Astrocyte (in vitro differentiated cells and primary cell): ENCODE measurements around the gene VCX. TPM values are rescaled to one million over a fixed set of nuclear protein-coding genes. Genes with fewer than 3 reads are reported as not detected.

Source experiments
- DNase-seq: peaks from one replicate; pipeline ENCODE4 v3.0.0-alpha.2; 2010; ENCODE audit warnings: low read depth
- FAIRE-seq: peaks from 2 replicates; lab custom pipeline; 2011; peaks lifted over from hg19 to GRCh38; lab: Jason Lieb, UNC
- H2AFZ ChIP-seq: 2 replicates; pipeline ENCODE4 v1.6.0; 2012; ENCODE audit warnings: low read depth, low read length, inconsistent platforms
- H3K27ac ChIP-seq: 2 replicates; pipeline ENCODE4 v1.5.1; 2011; ENCODE audit warnings: low read depth, low read length, inconsistent platforms
- H3K27me3 ChIP-seq: 2 replicates; pipeline ENCODE4 v1.6.0; 2011; ENCODE audit warnings: low read length, inconsistent platforms; ENCODE audit not compliant: insufficient read depth
- H3K36me3 ChIP-seq: 2 replicates; pipeline ENCODE4 v1.5.1; 2011; ENCODE audit warnings: low read length, inconsistent platforms; ENCODE audit not compliant: insufficient read depth
- H3K4me1 ChIP-seq: 2 replicates; pipeline ENCODE4 v1.5.1; 2011; ENCODE audit warnings: low read length, inconsistent platforms; ENCODE audit not compliant: insufficient read depth
- H3K4me2 ChIP-seq: 2 replicates; pipeline ENCODE4 v1.6.0; 2012; ENCODE audit warnings: low read length, inconsistent platforms
- H3K4me3 ChIP-seq: 2 replicates; pipeline ENCODE4 v1.5.1; 2011; ENCODE audit warnings: low read depth, mild to moderate bottlenecking, low read length, inconsistent platforms; ENCODE audit not compliant: insufficient read depth
- H3K79me2 ChIP-seq: 2 replicates; pipeline ENCODE4 v1.6.0; 2012; ENCODE audit warnings: mild to moderate bottlenecking, low read length, inconsistent platforms; ENCODE audit not compliant: insufficient read depth
- H3K9ac ChIP-seq: 2 replicates; pipeline ENCODE4 v1.6.0; 2012; ENCODE audit warnings: mild to moderate bottlenecking, low read length, inconsistent platforms
- H3K9me3 ChIP-seq: 2 replicates; pipeline ENCODE4 v1.5.1; 2012; ENCODE audit warnings: low read depth, mild to moderate bottlenecking, low read length, inconsistent platforms; ENCODE audit not compliant: insufficient read depth
- H4K20me1 ChIP-seq: 2 replicates; pipeline ENCODE4 v1.6.0; 2012; ENCODE audit warnings: low read length, inconsistent platforms; ENCODE audit not compliant: insufficient read depth
- H3K27ac Mint-ChIP-seq: one replicate; pipeline ENCODE4 v1.8.0; 2021; ENCODE audit warnings: mild to moderate bottlenecking, mixed read lengths; ENCODE audit not compliant: unreplicated experiment
- H3K27me3 Mint-ChIP-seq: one replicate; pipeline ENCODE4 v1.8.0; 2021; ENCODE audit warnings: low read depth, mixed read lengths; ENCODE audit not compliant: unreplicated experiment
- H3K36me3 Mint-ChIP-seq: one replicate; pipeline ENCODE4 v1.8.0; 2021; ENCODE audit warnings: low read depth, mixed read lengths; ENCODE audit not compliant: unreplicated experiment
- H3K4me1 Mint-ChIP-seq: one replicate; pipeline ENCODE4 v1.8.0; 2021; ENCODE audit warnings: low read depth, mixed read lengths; ENCODE audit not compliant: unreplicated experiment
- H3K4me3 Mint-ChIP-seq: one replicate; pipeline ENCODE4 v1.8.0; 2021; ENCODE audit warnings: mild to moderate bottlenecking, moderate library complexity, mixed read lengths; ENCODE audit not compliant: unreplicated experiment
- H3K9me3 Mint-ChIP-seq: one replicate; pipeline ENCODE4 v1.8.0; 2021; ENCODE audit warnings: mild to moderate bottlenecking, mixed read lengths; ENCODE audit not compliant: unreplicated experiment
- CTCF ChIP-seq: IDR thresholded peaks from 2 replicates; pipeline ENCODE4 v1.5.1; 2011; ENCODE audit warnings: low read depth, mild to moderate bottlenecking, inconsistent platforms, low read length, moderate library complexity; ENCODE audit not compliant: insufficient read depth
- EZH2 ChIP-seq: IDR thresholded peaks from 2 replicates; pipeline ENCODE4 v1.6.1; 2012; ENCODE audit warnings: mild to moderate bottlenecking, low read length, inconsistent platforms; ENCODE audit not compliant: insufficient read depth
- total RNA-seq: library from RNA; stranded (reverse); gene quantifications from 2 replicates; pipeline ENCODE4 v1.2.1, GENCODE V29; 2021

VCX gene
- total RNA-seq, 1 donor from 2014 or later, result not detected

DNA sequence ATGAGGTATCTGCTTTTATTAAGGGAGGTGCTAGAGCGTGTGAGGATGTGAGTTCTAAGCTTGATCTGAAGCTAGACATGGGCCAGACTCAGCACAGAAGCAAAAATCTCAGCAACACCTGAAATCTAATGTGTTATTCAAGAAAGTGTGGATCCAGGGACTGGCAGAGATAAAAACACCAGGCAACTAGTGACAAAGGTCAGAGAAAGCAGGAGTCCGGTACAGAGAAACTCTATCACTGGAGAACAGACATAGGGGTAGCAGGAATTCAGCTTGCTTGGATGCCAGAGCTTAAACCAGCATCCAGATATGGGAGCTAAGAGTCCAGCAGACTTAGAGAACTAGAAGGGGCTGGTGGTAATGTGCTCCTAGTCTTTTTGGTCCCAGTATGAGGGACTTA lies 34.0 kb downstream of the VCX start:
- H3K27ac ChIP-seq, result no peak overlapping the region
- Mint-ChIP-seq H3K27ac (no peak overlapping the region), H3K36me3 (no peaks in the 10 kb centered on the region), H3K4me3 (no peak overlapping the region), H3K4me1 (no peaks in the 10 kb centered on the region), H3K27me3 (no peaks in the 10 kb centered on the region), H3K9me3 (no peaks in the 10 kb centered on the region)
- no peaks in the 10 kb centered on the region for H3K27me3 ChIP-seq
- DNase-seq (no peak), FAIRE-seq (no peak)
- no peaks in the 10 kb centered on the region for H3K4me1 ChIP-seq
- no peak overlapping the region for H2AFZ ChIP-seq
- no peak overlapping the region for H3K4me2 ChIP-seq
- no peaks in the 10 kb centered on the region for H4K20me1 ChIP-seq
- TF ChIP-seq CTCF, result no peak
- TF ChIP-seq EZH2, result no peak
- H3K9me3 ChIP-seq, result no peaks in the 10 kb centered on the region
- no peaks in the 10 kb centered on the region for H3K36me3 ChIP-seq
- H3K9ac ChIP-seq, result no peak overlapping the region
- H3K79me2 ChIP-seq, result no peaks in the 10 kb centered on the region
- H3K4me3 ChIP-seq, result no peak overlapping the region

DNA sequence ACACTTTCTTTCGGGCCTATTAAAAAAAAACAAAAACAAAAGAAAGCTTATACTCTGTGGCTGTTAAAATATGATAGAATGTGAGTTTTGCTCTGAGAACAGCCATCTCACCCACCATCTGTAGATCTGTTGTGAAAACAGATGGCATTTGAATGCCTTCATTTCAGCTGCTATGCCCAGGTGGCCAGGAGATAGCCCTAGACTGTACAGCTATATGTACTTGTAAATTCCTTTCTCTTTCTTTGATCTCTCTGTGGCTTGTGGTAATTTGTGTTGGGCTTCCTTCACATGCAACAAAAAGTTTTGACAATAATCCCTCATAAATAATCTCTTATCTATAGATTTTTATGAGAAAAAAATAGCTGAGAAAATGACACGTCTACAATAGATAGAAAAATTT lies 46.2 kb downstream of the VCX start:
- H3K4me1 Mint-ChIP-seq, result peaks cover 2% of the 10 kb centered on the region
- FAIRE-seq, result no peak

DNA sequence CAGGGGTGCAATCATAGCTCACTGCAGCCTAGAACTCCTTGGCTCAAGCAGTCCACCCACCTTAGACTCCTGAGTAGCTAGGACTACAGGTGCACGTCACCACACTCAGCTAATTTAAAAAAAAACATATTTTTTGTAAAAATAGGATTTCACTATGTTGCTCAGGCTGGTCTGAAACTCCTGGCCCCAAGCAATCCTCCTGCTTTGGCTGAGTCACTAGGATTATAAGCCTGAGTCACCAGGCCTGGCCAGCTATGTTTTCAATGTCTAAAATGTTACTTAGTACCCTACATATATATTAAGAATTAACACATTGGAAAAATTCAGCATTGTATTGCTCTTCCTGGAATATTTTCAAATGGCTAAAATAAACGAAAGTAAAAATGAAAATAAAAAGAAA lies 46.7 kb downstream of the VCX start:
- no peak overlapping the region for H3K4me3 Mint-ChIP-seq
- H3K4me2 ChIP-seq, result no peak overlapping the region
- H3K9me3 Mint-ChIP-seq, result no peaks in the 10 kb centered on the region
- TF ChIP-seq EZH2, result no peak
- TF ChIP-seq CTCF, result no peak
- H3K27me3 Mint-ChIP-seq, result no peaks in the 10 kb centered on the region
- no peak overlapping the region for H2AFZ ChIP-seq
- H3K36me3 Mint-ChIP-seq, result no peaks in the 10 kb centered on the region
- H3K27ac Mint-ChIP-seq, result no peak overlapping the region
- FAIRE-seq (no peak), DNase-seq (no peak)
- H3K27ac ChIP-seq, result no peak overlapping the region
- H3K79me2 ChIP-seq, result no peaks in the 10 kb centered on the region
- no peaks in the 10 kb centered on the region for H3K4me1 ChIP-seq
- no peaks in the 10 kb centered on the region for H3K9me3 ChIP-seq
- H3K27me3 ChIP-seq, result no peaks in the 10 kb centered on the region
- no peaks in the 10 kb centered on the region for H3K36me3 ChIP-seq
- H4K20me1 ChIP-seq, result no peaks in the 10 kb centered on the region
- peaks cover 2% of the 10 kb centered on the region for H3K4me1 Mint-ChIP-seq
- no peak overlapping the region for H3K4me3 ChIP-seq
- no peak overlapping the region for H3K9ac ChIP-seq

More for the DNA sequence above, 46.2 kb downstream of the VCX start:
- no peak overlapping the region for H3K27ac ChIP-seq
- no peaks in the 10 kb centered on the region for H3K36me3 Mint-ChIP-seq
- H3K9ac ChIP-seq, result no peak overlapping the region
- no peaks in the 10 kb centered on the region for H3K79me2 ChIP-seq
- DNase-seq, result no peak
- H3K9me3 ChIP-seq, result no peaks in the 10 kb centered on the region
- H3K27me3 Mint-ChIP-seq, result no peaks in the 10 kb centered on the region
- H3K27ac Mint-ChIP-seq, result no peak overlapping the region
- H3K4me2 ChIP-seq, result no peak overlapping the region
- no peaks in the 10 kb centered on the region for H3K27me3 ChIP-seq
- H3K4me3 ChIP-seq, result no peak overlapping the region
- no peak overlapping the region for H3K4me3 Mint-ChIP-seq
- no peaks in the 10 kb centered on the region for H3K4me1 ChIP-seq
- no peaks in the 10 kb centered on the region for H3K36me3 ChIP-seq
- no peaks in the 10 kb centered on the region for H4K20me1 ChIP-seq
- TF ChIP-seq CTCF, result no peak
- TF ChIP-seq EZH2, result no peak
- no peak overlapping the region for H2AFZ ChIP-seq
- no peaks in the 10 kb centered on the region for H3K9me3 Mint-ChIP-seq
